Embryonic facial prominence (tissue), 1 donor: ENCODE results near the gene LTBP1.
A peak's percentile ranks its signal among the peaks of the same experiment; 100 is the strongest.

Source experiments
- DNase-seq: peaks from one replicate; pipeline ENCODE4 v3.0.0-alpha.2; 2016; ENCODE audit errors: extremely low spot score

The LTBP1 gene

DNA sequence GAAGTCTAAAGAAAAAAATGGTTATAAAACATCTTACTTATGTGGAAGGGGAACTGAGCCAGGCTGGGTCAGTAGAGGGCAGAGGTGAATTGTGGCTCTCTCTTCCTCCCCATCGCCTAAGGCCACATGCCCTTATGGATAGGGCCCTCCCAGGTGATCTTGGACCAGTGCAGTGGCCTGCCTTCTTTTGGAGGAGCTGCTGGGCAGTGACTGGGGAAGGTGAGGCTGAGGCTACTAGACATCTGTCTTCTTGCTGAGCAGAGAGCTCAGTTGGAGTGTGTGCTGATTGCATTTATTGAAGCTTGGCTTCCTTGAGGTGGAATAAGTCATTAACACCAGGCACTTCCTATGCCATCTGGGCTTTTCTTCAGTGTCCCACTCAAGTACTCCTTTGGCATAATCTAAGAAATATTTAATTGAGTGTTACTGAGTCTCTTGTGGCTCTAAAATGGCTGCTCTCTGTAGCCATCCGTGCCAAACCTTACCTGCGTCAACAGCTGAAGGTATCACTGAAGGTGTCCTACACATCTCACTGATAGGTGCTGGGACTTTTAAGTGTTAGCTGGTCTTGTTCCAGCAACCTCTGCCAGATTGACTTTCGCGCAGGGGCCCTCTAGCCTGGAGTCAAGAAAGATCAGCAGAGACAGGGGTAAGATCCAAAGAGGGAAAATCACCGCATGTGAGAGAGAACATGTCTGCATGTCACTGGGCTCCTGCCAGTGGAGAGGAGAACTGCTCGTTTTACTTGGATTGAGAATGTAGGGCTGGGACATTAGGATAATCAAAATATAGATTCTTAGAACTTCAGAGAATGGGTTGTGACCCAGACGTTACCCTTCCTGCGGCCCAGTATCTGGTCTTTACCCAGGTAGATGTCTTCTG, 256.1 kb downstream of the LTBP1 start:
- DNase-seq, result no peak

DNA sequence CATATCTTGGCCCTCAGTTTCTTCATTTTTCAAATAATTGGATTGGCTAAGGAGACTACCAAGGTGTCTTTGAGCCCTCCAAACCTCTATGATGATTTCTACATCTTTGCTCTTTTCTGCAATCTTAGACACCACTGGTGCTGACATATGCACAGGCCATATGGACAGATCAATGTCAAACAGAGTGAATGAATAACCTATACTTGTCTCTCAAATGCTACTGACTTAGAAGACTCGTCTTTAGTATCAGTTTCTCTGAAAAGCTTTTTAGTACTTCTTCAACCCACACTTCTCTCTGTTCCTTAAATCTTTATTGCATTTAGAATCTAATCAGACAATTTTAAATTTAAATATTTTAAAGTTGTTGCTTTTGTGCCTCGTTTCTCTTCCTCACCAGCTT, 258.2 kb downstream of the LTBP1 start:
- no peak for DNase-seq

DNA sequence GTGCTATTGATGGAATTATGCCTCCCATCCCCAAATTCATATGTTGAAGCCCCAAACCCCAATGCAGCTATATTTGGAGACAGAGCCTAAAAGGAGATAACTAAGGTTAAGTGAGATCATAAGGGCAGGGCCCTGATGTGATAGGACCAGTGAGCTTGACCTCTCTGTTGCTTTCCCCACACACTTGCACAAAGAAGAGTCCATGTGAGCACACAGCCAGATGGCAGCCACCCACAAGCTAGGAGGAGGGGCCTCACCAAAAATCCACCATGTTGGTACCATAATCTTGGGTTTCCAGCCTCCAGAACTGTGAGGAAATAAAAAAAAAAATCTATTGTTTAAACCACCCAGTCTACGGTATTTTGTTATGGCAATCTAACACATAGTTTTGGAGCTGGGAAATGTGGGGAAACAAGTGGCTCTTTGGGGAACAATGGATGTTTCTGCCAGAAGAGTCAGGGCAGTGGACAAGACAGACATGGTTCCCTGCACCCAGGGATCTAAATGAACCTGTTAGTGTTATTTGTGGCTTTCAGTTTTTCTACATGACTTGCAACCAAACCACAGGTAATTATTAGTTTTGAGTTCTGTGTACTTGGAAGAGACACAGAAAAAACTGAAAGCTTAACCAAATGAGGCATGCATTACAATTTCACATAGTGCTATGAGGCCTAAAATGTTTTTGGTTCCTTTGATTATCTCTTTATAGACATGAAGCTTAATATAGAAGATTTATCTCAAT, 259.1 kb downstream of the LTBP1 start:
- no peak for DNase-seq

DNA sequence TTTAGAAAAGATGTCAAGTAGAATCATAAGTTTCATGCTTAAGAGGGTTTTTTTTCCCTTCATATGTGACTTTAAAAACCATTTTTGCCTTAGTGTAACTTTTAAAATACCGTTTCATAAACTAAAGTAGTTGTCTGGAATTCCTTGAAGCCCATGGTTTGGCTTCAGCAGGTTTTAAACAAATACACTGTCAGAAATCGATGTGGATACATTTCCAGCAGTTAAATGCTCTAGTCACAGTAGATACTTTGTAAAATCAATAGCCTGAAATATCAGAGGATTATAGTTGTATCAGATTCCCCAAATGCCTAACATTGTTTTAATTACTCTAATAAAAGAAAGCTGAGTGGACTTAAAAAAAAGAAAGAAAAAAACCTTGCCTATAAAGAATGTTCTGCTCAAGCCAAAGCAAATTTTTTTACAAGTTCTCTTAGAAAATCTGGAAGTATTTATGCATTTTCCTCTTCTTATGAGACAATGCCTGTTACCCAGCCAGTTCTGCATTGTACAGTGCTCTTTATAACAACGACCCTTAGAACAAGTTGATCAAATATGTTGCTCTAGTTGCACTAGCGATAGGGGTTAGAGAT, 260.5 kb downstream of the LTBP1 start:
- DNase-seq, result peak; percentile 58

DNA sequence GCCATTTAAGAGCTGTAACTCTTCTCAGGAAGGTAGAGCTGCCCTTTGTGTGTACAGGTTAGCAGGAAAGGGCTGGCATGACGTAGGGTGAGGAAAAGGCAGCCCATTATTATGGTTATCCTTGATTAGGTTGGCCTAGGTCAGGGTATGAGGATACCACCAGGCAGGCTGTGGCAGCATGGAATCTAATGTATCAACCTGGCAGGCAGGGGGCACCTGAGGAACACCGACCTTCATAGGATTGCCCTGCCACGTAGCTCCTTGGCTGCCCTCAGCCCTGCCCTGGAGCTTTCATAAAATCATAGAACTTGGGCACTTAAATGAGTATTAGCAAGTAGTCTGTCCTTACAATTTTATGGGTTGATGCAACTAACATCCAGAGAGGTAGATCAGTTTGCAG, 261.6 kb downstream of the LTBP1 start:
- no peak for DNase-seq

DNA sequence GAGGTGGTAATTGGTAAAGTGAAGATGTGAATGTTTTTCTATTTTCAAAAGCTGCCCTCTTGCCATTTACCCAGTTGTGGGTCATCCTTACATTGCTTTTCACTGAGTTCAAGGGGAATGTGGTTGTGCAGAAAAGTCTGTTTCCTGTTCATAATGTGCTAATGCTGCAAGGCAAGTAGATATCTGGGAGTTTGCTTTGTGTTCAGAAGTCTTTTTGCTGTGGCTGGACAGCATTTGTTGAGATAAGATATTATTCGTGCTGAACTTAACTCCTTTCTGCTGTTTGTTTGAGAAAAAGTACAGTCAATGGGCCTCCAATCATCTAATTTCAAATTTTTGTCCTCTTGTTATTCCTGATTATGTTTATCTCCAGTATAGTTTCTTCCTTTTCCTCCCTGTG, 263.2 kb downstream of the LTBP1 start:
- no peak for DNase-seq

DNA sequence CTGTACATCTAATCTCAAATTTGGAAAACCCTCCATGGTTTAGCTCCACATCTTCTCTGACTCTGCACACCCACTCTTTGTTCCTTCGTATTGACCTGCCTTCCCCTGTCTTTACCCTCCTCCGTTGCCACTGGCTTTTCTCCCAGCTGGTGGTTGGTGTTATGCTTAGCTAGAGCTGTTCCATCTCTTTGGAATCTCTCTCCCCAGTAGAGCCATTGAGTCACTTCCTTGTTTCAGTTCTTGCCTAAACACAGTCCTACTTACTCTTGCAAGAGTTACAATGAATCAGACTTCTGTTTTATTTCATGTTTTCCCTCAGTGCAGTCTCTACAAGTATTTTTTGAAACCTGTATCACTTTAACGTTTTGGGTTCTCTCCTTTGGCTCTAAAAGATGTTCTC, 263.9 kb downstream of the LTBP1 start:
- no peak for DNase-seq

DNA sequence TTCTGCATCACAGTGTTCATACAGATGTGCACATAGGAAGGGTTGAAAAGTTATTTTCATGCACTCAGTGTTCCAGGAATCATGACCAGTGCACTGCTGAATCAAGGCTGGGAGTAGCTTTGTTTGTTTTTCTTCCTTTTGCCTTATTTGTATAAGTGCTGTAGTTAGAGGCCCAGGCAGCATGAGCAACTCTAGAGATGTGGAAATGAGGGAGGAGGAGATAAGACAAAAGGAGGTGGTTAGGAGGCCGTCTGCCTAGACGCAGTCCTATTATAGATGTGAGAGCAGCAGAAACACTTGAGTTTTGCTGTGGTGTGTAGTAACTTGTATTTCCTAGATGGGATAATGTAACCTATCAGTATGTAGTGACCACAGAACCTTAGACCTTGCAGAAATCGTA, 265.4 kb downstream of the LTBP1 start:
- DNase-seq, result no peak

DNA sequence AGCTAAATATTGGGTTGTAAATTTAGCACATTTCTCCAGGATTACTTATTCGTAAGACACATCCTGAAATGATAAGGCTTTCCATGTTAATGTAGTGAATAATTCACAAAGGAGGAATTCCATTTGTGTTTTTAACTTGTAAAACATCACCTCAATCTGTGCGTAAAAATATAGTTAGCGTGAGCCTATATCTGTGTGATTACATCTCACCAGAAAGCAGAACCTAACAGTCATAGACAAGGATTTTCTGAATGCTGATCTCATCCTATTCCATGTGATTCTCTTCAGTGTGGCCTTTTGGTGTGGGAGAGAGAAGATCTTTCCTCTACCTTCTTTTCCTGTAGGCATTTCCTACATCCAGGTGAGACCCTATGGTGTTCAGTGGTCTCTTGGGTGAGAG, 266.5 kb downstream of the LTBP1 start:
- DNase-seq, result no peak

DNA sequence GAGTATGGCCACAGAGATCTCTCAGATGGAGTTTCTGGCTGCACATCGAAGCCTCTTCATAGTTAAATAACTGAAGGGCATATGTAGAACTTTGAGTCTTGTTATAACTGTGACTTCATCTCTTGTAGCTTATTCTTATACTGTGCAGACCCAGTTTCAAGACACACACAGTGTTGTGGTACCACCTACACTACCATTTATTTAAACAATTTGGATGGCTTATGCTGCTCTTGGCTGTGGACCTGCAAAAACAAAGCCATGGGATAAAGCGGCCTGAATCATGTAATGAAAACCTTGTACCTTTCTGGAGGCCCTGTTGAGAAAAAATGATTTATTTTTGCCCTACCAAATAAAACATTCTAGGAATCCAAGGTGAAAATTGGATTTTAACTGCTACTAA, 266.9 kb downstream of the LTBP1 start:
- DNase-seq, result no peak

DNA sequence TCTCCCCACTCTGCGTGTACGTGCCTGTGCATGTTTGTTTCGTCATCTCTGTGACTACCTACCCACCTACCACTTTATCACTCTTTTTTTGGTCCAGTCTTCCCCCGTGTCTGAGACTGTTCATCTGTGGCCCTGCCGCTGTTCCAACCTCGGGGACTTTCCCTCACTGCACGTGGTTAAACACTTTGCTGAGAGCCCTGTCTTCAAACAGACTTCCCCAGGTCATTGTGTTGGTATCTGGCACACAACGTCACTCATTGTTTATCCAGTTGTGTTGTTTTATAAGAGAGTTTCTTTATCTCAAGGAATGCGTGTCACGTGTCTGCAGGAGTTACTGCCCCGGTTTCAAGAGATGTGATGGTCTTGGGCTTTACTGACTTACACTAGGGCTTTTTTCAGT, 267.7 kb downstream of the LTBP1 start:
- no peak for DNase-seq

DNA sequence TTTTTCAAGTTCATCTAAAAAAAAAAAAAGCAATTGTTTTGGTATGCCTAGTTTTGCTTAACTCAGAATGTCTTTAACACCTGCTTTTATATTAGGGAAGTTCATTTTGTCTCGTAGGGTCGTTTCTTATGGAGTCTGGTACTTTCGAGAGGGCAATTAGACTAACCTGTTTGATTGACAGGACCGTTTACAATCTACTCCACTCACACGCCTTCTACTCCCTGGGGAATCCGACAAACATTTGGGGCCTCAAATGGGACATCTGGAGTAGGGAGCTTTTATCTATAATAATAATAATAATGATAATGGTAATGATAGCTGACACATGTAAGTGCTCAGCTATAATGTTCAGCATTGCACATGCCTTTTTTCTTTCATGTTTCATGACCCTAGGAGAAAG, 268.1 kb downstream of the LTBP1 start:
- DNase-seq, result no peak

DNA sequence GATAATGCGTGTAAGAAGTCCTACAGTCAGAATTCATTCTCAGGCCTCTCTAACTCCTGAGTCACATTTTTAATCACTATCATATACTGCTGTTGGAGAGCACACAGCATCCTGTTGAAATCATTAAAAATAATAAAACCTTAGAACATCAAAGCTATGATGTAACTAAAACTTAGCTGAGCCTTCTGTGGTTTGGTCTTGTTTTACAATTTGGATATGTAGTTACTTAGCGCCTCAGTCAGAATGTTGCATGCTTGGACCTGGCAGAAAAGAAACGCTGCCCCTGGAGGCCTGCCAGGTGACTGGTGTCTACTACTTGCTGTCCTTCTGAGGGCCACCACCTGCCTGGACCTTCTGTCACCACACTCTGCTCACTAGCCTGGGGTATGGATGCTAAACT, 268.5 kb downstream of the LTBP1 start:
- no peak for DNase-seq

DNA sequence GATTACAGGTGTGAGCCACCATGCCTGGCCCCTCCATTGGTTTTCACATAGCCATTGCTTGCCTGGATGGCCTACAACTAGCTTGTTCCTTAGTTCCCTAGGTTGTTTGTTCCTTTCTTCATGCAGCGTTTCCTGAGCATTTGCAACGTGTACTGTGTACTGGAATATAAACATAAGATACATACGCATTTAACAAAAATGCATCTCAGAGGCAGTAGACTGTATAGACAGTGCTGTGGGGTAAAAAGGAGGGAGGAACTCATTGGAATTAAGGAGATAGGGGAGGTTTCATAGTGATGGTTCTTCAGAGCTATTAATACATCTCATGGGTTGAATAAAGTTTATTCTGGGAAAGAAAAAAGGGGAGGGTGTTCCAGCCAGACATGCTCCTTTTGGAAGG, 269.2 kb downstream of the LTBP1 start:
- DNase-seq, result no peak

DNA sequence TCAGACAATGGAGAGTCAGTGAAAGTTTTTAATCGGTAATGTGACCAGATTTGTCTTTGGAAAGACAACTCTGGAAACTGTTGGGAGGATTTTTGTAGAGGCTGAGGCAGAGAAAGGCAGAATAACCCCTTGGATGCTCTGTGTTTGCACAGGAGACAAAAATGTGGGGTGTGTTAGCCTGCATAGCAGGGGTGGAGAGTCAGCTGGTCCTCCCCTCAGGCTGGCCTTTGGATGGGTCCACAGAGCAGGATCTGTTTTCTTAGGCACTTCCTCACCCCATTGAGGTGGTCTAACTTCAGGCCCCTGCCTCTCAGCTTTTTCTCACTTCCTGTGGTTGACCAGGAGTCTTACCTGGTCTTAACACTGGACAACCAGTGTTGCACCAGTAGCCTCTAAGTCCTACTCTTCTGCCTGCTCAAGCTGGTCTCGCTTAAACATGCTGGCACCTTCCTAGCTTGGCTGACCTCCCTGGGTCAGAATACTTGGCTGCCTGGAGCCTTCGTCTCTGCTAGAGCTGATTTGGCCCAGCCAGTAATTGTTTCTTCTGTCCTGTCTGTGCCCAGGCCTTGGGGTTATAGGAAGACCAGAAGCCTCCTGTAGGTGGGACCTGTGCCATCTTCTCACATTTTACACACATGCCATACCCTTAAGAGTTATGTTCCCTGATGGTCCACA, 269.9 kb downstream of the LTBP1 start:
- DNase-seq, result no peak

DNA sequence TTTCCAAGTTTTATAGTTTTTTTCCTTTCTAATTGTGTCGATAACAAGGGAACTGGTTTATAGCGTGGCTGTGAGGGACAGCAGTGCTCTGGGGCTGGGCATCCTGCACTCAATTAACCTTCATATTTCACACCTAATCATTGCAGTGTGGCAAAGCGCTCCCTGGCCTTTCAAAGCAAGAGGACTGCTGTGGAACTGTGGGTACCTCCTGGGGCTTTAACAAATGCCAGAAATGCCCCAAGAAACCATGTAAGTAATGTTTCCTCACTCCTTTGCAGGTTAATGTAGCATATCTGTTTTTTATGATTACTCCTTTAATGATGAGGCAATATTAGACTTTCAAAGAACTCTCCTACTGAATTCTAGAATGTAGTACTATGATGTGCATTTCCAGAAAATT, 270.7 kb downstream of the LTBP1 start:
- no peak for DNase-seq

DNA sequence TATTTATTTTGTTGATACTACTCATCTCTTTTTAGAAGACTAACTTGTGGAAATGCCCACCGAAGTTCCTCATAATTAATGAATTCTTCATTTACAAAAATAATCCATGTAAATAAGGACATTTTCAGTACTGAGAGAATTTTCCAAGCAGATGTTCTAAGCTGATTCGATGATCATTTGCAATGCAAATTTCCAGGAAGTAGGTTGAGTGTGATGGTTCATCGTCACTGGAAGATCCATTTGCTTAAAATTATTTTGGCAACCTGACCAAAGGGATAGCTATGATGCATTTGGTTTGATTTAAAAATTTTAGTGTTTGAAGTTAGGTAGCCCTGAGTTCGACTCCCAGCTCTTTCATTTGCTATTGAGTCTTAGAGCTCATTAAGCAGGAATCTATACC, 272.4 kb downstream of the LTBP1 start:
- DNase-seq, result no peak

DNA sequence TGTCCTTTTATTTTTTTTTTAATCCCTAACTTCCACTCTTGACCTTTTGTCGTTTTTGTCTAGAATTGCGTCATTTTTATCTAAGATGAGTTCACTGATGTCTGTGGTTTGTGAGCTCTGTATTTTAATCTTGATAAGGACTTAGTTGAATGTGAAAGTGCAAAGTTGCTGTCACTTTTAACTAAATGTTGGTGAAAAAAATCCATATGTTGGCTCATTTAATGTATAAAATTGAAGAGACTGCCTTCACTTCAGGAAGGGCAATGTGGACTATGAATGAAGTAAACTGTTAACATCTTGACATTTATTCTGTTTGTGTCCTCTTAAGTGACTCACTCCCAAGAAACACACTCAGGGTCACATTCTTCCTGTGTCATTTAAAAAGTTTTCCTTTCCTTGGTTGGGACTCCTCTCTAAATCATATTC, 273.1 kb downstream of the LTBP1 start:
- DNase-seq, result no peak

DNA sequence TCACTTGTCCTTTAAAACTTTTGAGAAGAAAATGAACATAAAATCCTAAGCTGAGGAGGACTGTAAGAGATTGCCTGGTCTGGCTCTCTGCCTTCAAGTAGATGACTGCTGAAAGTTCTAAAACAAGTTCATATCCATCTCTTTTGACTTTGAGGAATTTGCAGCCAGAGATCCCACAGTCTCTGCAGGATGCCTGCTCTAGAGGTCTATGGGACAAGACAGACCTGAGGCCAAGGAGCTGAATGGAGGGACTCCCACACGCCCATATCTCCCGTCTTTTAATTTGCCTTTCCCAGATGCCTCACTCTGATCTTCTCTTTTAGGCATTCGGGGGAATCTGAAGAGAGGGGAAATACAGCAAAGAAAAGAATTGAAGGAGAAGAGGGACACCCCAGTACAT, 273.8 kb downstream of the LTBP1 start:
- no peak for DNase-seq

DNA sequence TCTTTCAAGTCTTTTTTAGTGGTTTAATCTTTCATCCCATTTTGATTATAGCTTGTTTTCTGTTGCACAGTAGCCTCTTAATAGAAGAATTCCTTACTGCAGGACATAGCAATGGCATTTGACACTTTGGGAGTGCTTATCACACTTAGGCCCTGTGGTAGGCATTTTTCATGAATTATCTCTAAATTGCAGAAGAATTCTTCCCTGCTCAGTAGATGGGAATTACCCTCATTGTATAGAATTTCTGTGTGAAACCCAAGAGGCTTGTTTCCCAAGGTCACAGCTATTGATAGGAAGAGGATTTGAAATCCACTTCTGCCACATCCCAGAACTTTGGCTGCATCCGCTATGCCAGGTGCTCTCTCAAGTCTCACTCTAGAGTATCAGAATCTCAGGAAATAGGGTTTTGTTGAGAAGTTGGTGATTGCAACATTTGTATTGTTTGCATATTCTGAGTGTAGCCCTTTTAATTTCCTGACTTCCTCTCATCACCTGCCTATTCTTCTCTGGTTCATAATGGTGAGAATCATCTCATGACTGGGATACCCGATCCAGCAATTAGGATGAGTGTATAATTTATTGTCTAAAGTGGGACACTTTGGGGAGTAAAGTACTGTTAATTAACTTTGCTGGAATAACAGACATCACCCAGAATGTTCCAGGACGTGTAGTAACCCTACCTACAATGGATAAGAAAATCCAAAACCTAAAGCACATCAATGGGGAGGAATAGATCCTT, 274.5 kb downstream of the LTBP1 start:
- DNase-seq, result no peak

DNA sequence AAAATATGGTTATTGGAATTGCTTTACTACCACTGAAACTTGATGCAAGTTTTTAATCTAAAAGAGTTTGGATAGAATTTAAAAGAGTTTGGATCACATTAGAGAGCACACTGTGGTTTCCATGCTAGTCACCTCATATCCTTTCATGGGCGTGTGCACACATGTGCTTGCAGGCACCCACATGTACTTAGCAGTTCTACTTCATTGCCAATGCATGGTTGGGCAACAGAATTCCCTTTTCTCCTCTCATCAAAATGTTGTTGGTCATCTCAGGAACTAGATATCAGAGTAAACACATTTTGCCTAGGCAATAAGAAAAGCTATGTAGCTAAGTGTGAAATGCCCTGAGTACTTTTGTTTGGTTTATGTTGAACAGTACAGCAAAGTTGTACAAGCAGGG, 275.6 kb downstream of the LTBP1 start:
- DNase-seq, result no peak

DNA sequence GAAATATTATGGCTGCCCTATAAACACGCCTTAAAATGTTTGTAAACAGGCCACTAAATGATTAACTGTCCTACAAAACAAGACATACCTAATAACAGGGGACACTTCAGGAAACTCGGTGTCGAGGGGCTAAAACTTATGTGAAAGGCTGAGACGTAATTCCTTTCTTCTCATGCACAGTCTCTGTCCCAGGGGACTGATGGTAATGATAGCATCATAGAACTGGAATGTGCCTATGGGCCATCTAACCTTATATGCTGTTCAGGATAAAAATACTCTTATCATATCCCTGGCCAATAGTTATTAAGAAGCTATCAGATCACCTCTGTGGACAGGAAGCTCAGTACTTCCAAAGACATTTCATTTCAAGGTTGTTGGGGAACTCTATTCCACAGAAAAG, 277.1 kb downstream of the LTBP1 start:
- DNase-seq, result no peak
